ENCODE data around the gene CD320.
A peak's percentile ranks its signal among the peaks of the same experiment; 100 is the strongest.

Gene CD320

GRCh38 chr19:8333767-8334457 lies 25.8 kb upstream of the CD320 start:
- H3K27me3 ChIP-seq (ENCODE audit: insufficient read depth, low read depth, severe bottlenecking), result peaks cover 24% of the 10 kb centered on the region
- DNase-seq, result no peak
- no peak overlapping the region for H3K27ac ChIP-seq
- TF ChIP-seq CTCF (IDR thresholded peaks at IDR 0.05; ENCODE audit: low read depth, low read length), result no peak
- peak overlapping the region; percentile 38 for H3K4me3 ChIP-seq (ENCODE audit: low read depth, low read length)
- no peaks in the 10 kb centered on the region for H3K9me3 ChIP-seq (ENCODE audit: severe bottlenecking)
- H3K36me3 ChIP-seq, result no peaks in the 10 kb centered on the region

- H3K9me3 ChIP-seq (ENCODE audit: severe bottlenecking), result no peaks in the 10 kb centered on the region
- no peak overlapping the region for H3K4me3 ChIP-seq (ENCODE audit: low read depth, low read length)
- H3K27me3 ChIP-seq (ENCODE audit: insufficient read depth, low read depth, severe bottlenecking), result peaks cover 24% of the 10 kb centered on the region
- H3K27ac ChIP-seq, result no peak overlapping the region
- H3K36me3 ChIP-seq, result no peaks in the 10 kb centered on the region
- no peak for TF ChIP-seq CTCF (IDR thresholded peaks at IDR 0.05; ENCODE audit: low read depth, low read length)
- DNase-seq, result no peak
Observed at GRCh38 chr19:8332976-8333766, 25.0 kb upstream of the CD320 start.

- no peak for TF ChIP-seq CTCF (IDR thresholded peaks at IDR 0.05; ENCODE audit: low read depth, low read length)
- H3K4me3 ChIP-seq (ENCODE audit: low read depth, low read length), result no peak overlapping the region
- H3K9me3 ChIP-seq (ENCODE audit: severe bottlenecking), result peaks cover 2% of the 10 kb centered on the region
- no peak for DNase-seq
- H3K36me3 ChIP-seq, result no peaks in the 10 kb centered on the region
- H3K27me3 ChIP-seq (ENCODE audit: insufficient read depth, low read depth, severe bottlenecking), result peaks cover 24% of the 10 kb centered on the region
- no peak overlapping the region for H3K27ac ChIP-seq
Observed at GRCh38 chr19:8331263-8331845, 23.2 kb upstream of the CD320 start.

- H3K9me3 ChIP-seq (ENCODE audit: severe bottlenecking), result peaks cover 4% of the 10 kb centered on the region
- H3K36me3 ChIP-seq, result no peaks in the 10 kb centered on the region
- no peak overlapping the region for H3K4me3 ChIP-seq (ENCODE audit: low read depth, low read length)
- no peak for DNase-seq
- no peak overlapping the region for H3K27ac ChIP-seq
- no peak for TF ChIP-seq CTCF (IDR thresholded peaks at IDR 0.05; ENCODE audit: low read depth, low read length)
- H3K27me3 ChIP-seq (ENCODE audit: insufficient read depth, low read depth, severe bottlenecking), result peaks cover 24% of the 10 kb centered on the region
Observed at GRCh38 chr19:8329996-8330395, 21.8 kb upstream of the CD320 start.

GRCh38 chr19:8325454-8325853 lies 17.3 kb upstream of the CD320 start:
- DNase-seq, result no peak
- no peak for TF ChIP-seq CTCF (IDR thresholded peaks at IDR 0.05; ENCODE audit: low read depth, low read length)
- no peak overlapping the region for H3K27ac ChIP-seq
- H3K27me3 ChIP-seq (ENCODE audit: insufficient read depth, low read depth, severe bottlenecking), result no peaks in the 10 kb centered on the region
- no peak overlapping the region for H3K4me3 ChIP-seq (ENCODE audit: low read depth, low read length)
- peaks cover 4% of the 10 kb centered on the region for H3K9me3 ChIP-seq (ENCODE audit: severe bottlenecking)
- H3K36me3 ChIP-seq, result peaks cover 28% of the 10 kb centered on the region

All from WERI-Rb-1 (cell line).